HepG2 (cell line): ENCODE data around the gene GLCE. TPM values are rescaled to one million over a fixed set of nuclear protein-coding genes. Genes with fewer than 3 reads are reported as not detected.

Experiments
- AGO2 ChIP-seq: fragments of 200-400 bp; formaldehyde crosslinking; optimal IDR thresholded peaks from 2 replicates; pipeline ENCODE3; 2017; ENCODE audit warnings: mild to moderate bottlenecking, low read depth, low read length, moderate library complexity
- ELF1 ChIP-seq: sonication (generic); formaldehyde crosslinking; IDR thresholded peaks from 2 replicates; pipeline ENCODE4 v1.4.0; 2020; ENCODE audit warnings: missing genetic modification reagents
- HES4 ChIP-seq: sonication (generic); formaldehyde crosslinking; IDR thresholded peaks from 2 replicates; pipeline ENCODE4 v1.9.0; 2021; ENCODE audit warnings: mild to moderate bottlenecking, missing genetic modification reagents, borderline replicate concordance
- IRX3 ChIP-seq: sonication (generic); formaldehyde crosslinking; IDR thresholded peaks from 2 replicates; pipeline ENCODE4 v1.8.1; 2023; ENCODE audit warnings: mild to moderate bottlenecking, low read depth, missing genetic modification reagents, borderline replicate concordance
- JUNB ChIP-seq: sonication (generic); formaldehyde crosslinking; IDR thresholded peaks from 2 replicates; pipeline ENCODE4 v1.8.0; 2022; ENCODE audit warnings: missing genetic modification reagents, mild to moderate bottlenecking, borderline replicate concordance
- KDM4B ChIP-seq: sonication (generic); formaldehyde crosslinking; IDR thresholded peaks from 2 replicates; pipeline ENCODE4 v1.4.0; 2020; ENCODE audit warnings: missing genetic modification reagents
- MAFF ChIP-seq: IDR thresholded peaks from 2 replicates; pipeline ENCODE4 v1.6.1; 2011; ENCODE audit warnings: low read depth, low read length, improper control_type of control experiment
- MED8 ChIP-seq: sonication (generic); formaldehyde crosslinking; IDR thresholded peaks from 2 replicates; pipeline ENCODE4 v1.8.1; 2023; ENCODE audit warnings: mild to moderate bottlenecking, missing genetic modification reagents; ENCODE audit not compliant: insufficient replicate concordance
- MLX ChIP-seq: IDR thresholded peaks from 2 replicates; pipeline ENCODE4 v1.6.1; 2016
- PRMT3 ChIP-seq: sonication (generic); formaldehyde crosslinking; IDR thresholded peaks from 2 replicates; pipeline ENCODE4 v1.8.1; 2022; ENCODE audit warnings: low read depth, mild to moderate bottlenecking, moderate library complexity, missing genetic modification reagents, borderline replicate concordance
- RBM22 ChIP-seq: fragments of 200-400 bp; formaldehyde crosslinking; optimal IDR thresholded peaks from 2 replicates; pipeline ENCODE3; 2017; ENCODE audit warnings: mild to moderate bottlenecking, low read length, moderate library complexity
- RFX3 ChIP-seq: IDR thresholded peaks from 2 replicates; pipeline ENCODE4 v1.6.1; 2016; ENCODE audit warnings: missing biosample characterization, missing genetic modification reagents
- SIX4 ChIP-seq: sonication (generic); formaldehyde crosslinking; IDR thresholded peaks from 2 replicates; pipeline ENCODE4 v1.4.0; 2020; ENCODE audit warnings: missing genetic modification reagents
- SNRNP70 ChIP-seq: fragments of 200-400 bp; formaldehyde crosslinking; IDR thresholded peaks from 2 replicates; pipeline ENCODE4 v1.6.1; 2017; ENCODE audit warnings: mild to moderate bottlenecking, low read depth, low read length, moderate library complexity
- SP5 ChIP-seq: IDR thresholded peaks from 2 replicates; pipeline ENCODE4 v1.6.1; 2016; ENCODE audit warnings: low read depth, borderline replicate concordance
- SRSF9 ChIP-seq: fragments of 200-400 bp; formaldehyde crosslinking; IDR thresholded peaks from 2 replicates; pipeline ENCODE4 v1.6.1; 2018; ENCODE audit warnings: borderline replicate concordance, mild to moderate bottlenecking, low read depth, low read length; ENCODE audit not compliant: insufficient read depth, poor library complexity, severe bottlenecking
- TAF1 ChIP-seq: sonication (generic); formaldehyde crosslinking; IDR thresholded peaks from 2 replicates; pipeline ENCODE4 v1.4.0; 2020; ENCODE audit warnings: missing genetic modification reagents
- TEAD2 ChIP-seq: sonication (generic); formaldehyde crosslinking; IDR thresholded peaks from 2 replicates; pipeline ENCODE4 v1.9.0; 2021; ENCODE audit warnings: missing genetic modification reagents
- TOPORS ChIP-seq: sonication (generic); formaldehyde crosslinking; IDR thresholded peaks from 2 replicates; pipeline ENCODE4 v1.8.0; 2023; ENCODE audit warnings: mild to moderate bottlenecking, missing genetic modification reagents
- USF2 ChIP-seq, 2 experiments: sonication (generic) in 1 of 2; formaldehyde crosslinking in 1 of 2; IDR thresholded peaks; 2 replicates each; pipeline versions ENCODE4 v1.5.1 to v1.6.1; 2011 to 2020; ENCODE audit warnings: borderline replicate concordance in 1 of 2, low read depth in 1 of 2, low read length in 1 of 2, mild to moderate bottlenecking in 1 of 2, missing genetic modification reagents in 1 of 2, moderate library complexity in 1 of 2
- ZFP1 ChIP-seq: IDR thresholded peaks from 2 replicates; pipeline ENCODE4 v1.6.1; 2016
- ZFP91 ChIP-seq: sonication (generic); formaldehyde crosslinking; IDR thresholded peaks from 2 replicates; pipeline ENCODE4 v1.9.0; 2022; ENCODE audit warnings: missing genetic modification reagents, mild to moderate bottlenecking, borderline replicate concordance
- ZNF101 ChIP-seq: sonication (generic); formaldehyde crosslinking; IDR thresholded peaks from 2 replicates; pipeline ENCODE4 v1.4.0; 2020; ENCODE audit warnings: mild to moderate bottlenecking, low read depth, missing genetic modification reagents, borderline replicate concordance
- ZNF17 ChIP-seq: sonication (generic); formaldehyde crosslinking; IDR thresholded peaks from 2 replicates; pipeline ENCODE4 v1.5.0; 2020; ENCODE audit warnings: mild to moderate bottlenecking, missing genetic modification reagents
- ZNF331 ChIP-seq: sonication (generic); formaldehyde crosslinking; IDR thresholded peaks from 2 replicates; pipeline ENCODE4 v1.4.0; 2020; ENCODE audit warnings: missing genetic modification reagents
- ZNF382 ChIP-seq: sonication (generic); formaldehyde crosslinking; IDR thresholded peaks from 2 replicates; pipeline ENCODE4 v1.5.0; 2020; ENCODE audit warnings: missing genetic modification reagents, mild to moderate bottlenecking, borderline replicate concordance
- ZNF788 ChIP-seq: sonication (generic); formaldehyde crosslinking; IDR thresholded peaks from 2 replicates; pipeline ENCODE4 v1.5.0; 2020; ENCODE audit warnings: mild to moderate bottlenecking, missing genetic modification reagents, borderline replicate concordance
- ZSCAN22 ChIP-seq: sonication (generic); formaldehyde crosslinking; IDR thresholded peaks from 2 replicates; pipeline ENCODE4 v1.4.0; 2020; ENCODE audit warnings: mild to moderate bottlenecking, missing genetic modification reagents
- polyA plus RNA-seq, 8 experiments: library from polyadenylated mRNA; depleted of rRNA in 3 of 8; stranded (reverse) in 7 of 8; unstranded in 1 of 8; fragments of >200 nt; fragmentation: Illumina TruSeq in 4 of 8; extraction: Trizol in 4 of 8; gene quantifications; 2 replicates each; pipeline versions ENCODE4 v1.2.1 to v1.2.3, GENCODE V29; 2011 to 2016; ENCODE audit warnings: low read depth in 4 of 8, missing spikeins in 1 of 8, mixed read lengths in 1 of 8; ENCODE audit not compliant: insufficient read depth in 1 of 8
- total RNA-seq, 5 experiments: library from RNA; depleted of rRNA; stranded (reverse); fragments of >200 nt; fragmentation: Illumina TruSeq; extraction: Trizol; gene quantifications; 2 replicates each; pipeline ENCODE4 v1.2.3, GENCODE V29; 2016; ENCODE audit warnings: low read depth in 1 of 5

Gene GLCE
- total and polyA plus RNA-seq, 2 of the 13 experiments (the other 11 are each of a cell fraction or from before 2014, with no cell fraction given) = 12.9 to 23.4 TPM

DNA sequence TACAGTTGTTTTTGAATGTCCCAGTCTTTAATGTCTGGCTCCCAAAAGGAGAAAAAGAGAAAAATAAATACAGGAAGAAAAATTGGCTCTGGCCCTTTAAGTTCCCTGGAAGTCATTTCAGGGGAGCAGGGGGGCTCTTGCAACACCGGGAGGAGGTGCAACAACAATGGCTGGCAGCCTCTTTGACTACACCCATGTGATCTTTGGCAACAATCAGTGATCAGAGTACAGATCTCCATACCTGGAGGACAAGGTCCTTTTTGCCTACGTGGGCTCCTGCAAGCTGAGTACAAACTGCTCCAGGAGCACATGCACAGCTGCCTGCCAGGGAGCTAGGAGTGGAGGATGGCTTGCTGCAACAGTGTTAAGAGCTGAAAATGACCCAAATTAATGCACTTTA, 63.9 kb downstream of the GLCE start (continued):
- TF ChIP-seq ZFP91 (CRISPR knock-in tag) = peak; percentile 99
- TF ChIP-seq AGO2 = no peak
- no peak for TF ChIP-seq ZNF17 (CRISPR knock-in tag)
- 0 out of 2 replicates have a peak, but pooled peaks have one; percentile 32 for TF ChIP-seq KDM4B (CRISPR knock-in tag)
- no peak for TF ChIP-seq HES4 (CRISPR knock-in tag)
- no peak for TF ChIP-seq JUNB (CRISPR knock-in tag)
- no peak for TF ChIP-seq IRX3 (CRISPR knock-in tag)
- peak; percentile 87 for TF ChIP-seq SP5
- peak; percentile 68 for TF ChIP-seq MAFF
- TF ChIP-seq ZNF382 (CRISPR knock-in tag) = no peak
- peak; percentile 68; the same call in 1 of the 2 replicates for TF ChIP-seq ZFP1 (CRISPR knock-in tag)
- TF ChIP-seq MED8 (CRISPR knock-in tag) = no peak
- 0 out of 2 replicates have a peak, but pooled peaks have one; percentile 31 for TF ChIP-seq TOPORS (CRISPR knock-in tag)
- TF ChIP-seq USF2 (IDR thresholded peaks at IDR 0.05; ENCODE audit: low read depth, low read length) = peak; percentile 61
- TF ChIP-seq USF2 (CRISPR knock-in tag; IDR thresholded peaks at IDR 0.05; ENCODE audit: borderline replicate concordance) = peak; percentile 53; the same call in 1 of the 2 replicates
- TF ChIP-seq ZNF788 (CRISPR knock-in tag) = peak; percentile 91; the same call in 1 of the 2 replicates
- TF ChIP-seq SNRNP70 = no peak
- peak; percentile 25; the same call in 1 of the 2 replicates for TF ChIP-seq TAF1
- TF ChIP-seq RBM22 = no peak
- no peak for TF ChIP-seq ZNF101 (CRISPR knock-in tag)
- TF ChIP-seq ELF1 = no peak; the same call in 1 of the 2 replicates
- no peak for TF ChIP-seq ZSCAN22
- TF ChIP-seq SRSF9 = no peak
- TF ChIP-seq SIX4 (CRISPR knock-in tag) = 0 out of 2 replicates have a peak, but pooled peaks have one; percentile 44
- TF ChIP-seq TEAD2 (CRISPR knock-in tag) = no peak
- no peak for TF ChIP-seq PRMT3 (CRISPR knock-in tag)
- TF ChIP-seq MLX (CRISPR knock-in tag) = peak; percentile 88
- no peak for TF ChIP-seq RFX3 (CRISPR knock-in tag)
- TF ChIP-seq ZNF331 (CRISPR knock-in tag) = peak; percentile 77; the same call in 1 of the 2 replicates
